NCI-H460 (cell line): ENCODE results near the gene NTM. TPM values are rescaled to one million over a fixed set of nuclear protein-coding genes. Genes with fewer than 3 reads are reported as not detected.
"Not testable (repeated sequence)": the region's sequence is repeated elsewhere in the genome, so short reads cannot be mapped to it uniquely, and the experiment has no call there.

ENCODE experiments used
- DNase-seq: peaks from one replicate; pipeline ENCODE4 v3.0.0-alpha.2; 2016; ENCODE audit warnings: low read depth; ENCODE audit errors: extremely low read depth
- total RNA-seq: library from RNA; depleted of rRNA; stranded (reverse); fragments of >200 nt; shearing (Covaris generic); gene quantifications from 2 replicates; pipeline ENCODE4 v1.2.3, GENCODE V29; 2014

Gene NTM
- total RNA-seq, 1 experiment from 2014 or later, result 3.7 TPM

GRCh38 chr11:132048040-132048439, 677.6 kb downstream of the NTM start:
- no peak for DNase-seq

GRCh38 chr11:132049205-132049604, 678.8 kb downstream of the NTM start:
- no peak for DNase-seq

- no peak for DNase-seq
Observed at GRCh38 chr11:132050049-132050448, 679.6 kb downstream of the NTM start.

GRCh38 chr11:132050577-132051165, 680.3 kb downstream of the NTM start:
- DNase-seq, result no peak

- DNase-seq, result no peak
Observed at GRCh38 chr11:132051704-132052103, 681.3 kb downstream of the NTM start.

- no peak for DNase-seq
Observed at GRCh38 chr11:132052342-132052741, 681.9 kb downstream of the NTM start.

- DNase-seq, result no peak
Observed at GRCh38 chr11:132052904-132053303, 682.5 kb downstream of the NTM start.

- DNase-seq, result no peak
Observed at GRCh38 chr11:132054822-132055221, 684.4 kb downstream of the NTM start.

- DNase-seq, result no peak
Observed at GRCh38 chr11:132055296-132055695, 684.9 kb downstream of the NTM start.

- DNase-seq, result no peak
Observed at GRCh38 chr11:132056689-132057088, 686.3 kb downstream of the NTM start.

- no peak for DNase-seq
Observed at GRCh38 chr11:132057266-132057665, 686.9 kb downstream of the NTM start.

GRCh38 chr11:132058211-132058772, 687.9 kb downstream of the NTM start:
- DNase-seq, result no peak

- DNase-seq, result no peak
Observed at GRCh38 chr11:132060567-132060966, 690.2 kb downstream of the NTM start.

GRCh38 chr11:132062031-132062430, 691.6 kb downstream of the NTM start:
- DNase-seq, result no peak

- DNase-seq, result no peak
Observed at GRCh38 chr11:132062541-132062940, 692.1 kb downstream of the NTM start.

GRCh38 chr11:132064987-132065620, 694.7 kb downstream of the NTM start:
- peak; percentile 54 for DNase-seq

- no peak for DNase-seq
Observed at GRCh38 chr11:132068556-132068955, 698.1 kb downstream of the NTM start.

GRCh38 chr11:132069593-132069992, 699.2 kb downstream of the NTM start:
- DNase-seq, result not testable (repeated sequence)

- not testable (repeated sequence) for DNase-seq
Observed at GRCh38 chr11:132070907-132071306, 700.5 kb downstream of the NTM start.

- DNase-seq, result peak; percentile 24
Observed at GRCh38 chr11:132072044-132072857, 701.8 kb downstream of the NTM start.

GRCh38 chr11:132072858-132073211, 702.4 kb downstream of the NTM start:
- DNase-seq, result no peak

GRCh38 chr11:132073787-132074186, 703.4 kb downstream of the NTM start:
- no peak for DNase-seq
